ENCODE data around the gene FAM89A. TPM values are rescaled to one million over a fixed set of nuclear protein-coding genes. Genes with fewer than 3 reads are reported as not detected.
A peak's percentile ranks its signal among the peaks of the same experiment; 100 is the strongest.
"Not testable (repeated sequence)": the region's sequence is repeated elsewhere in the genome, so short reads cannot be mapped to it uniquely, and the experiment has no call there.

The FAM89A gene
- total RNA-seq, 2 experiments from 2014 or later: 11.0 to 11.1 TPM

- intact Hi-C loops (cut with micrococcal nuclease): no loop called here
- peaks cover 22% of the 10 kb centered on the region for H3K4me1 Mint-ChIP-seq (ENCODE audit: low read depth)
- CTCF ChIA-PET: interaction anchor here (0.7 kb wide), 2 partner anchors 26 to 169 kb away, joined by 3 read pairs; no protein-coding TSS in a partner anchor
- H3K9me3 Mint-ChIP-seq: peaks cover 4% of the 10 kb centered on the region
- peaks cover 2% of the 10 kb centered on the region for H3K27me3 Mint-ChIP-seq (ENCODE audit: low read depth)
- no peak for DNase-seq
- H3K36me3 Mint-ChIP-seq (ENCODE audit: low read depth): peaks cover 1% of the 10 kb centered on the region
- no peak overlapping the region for H3K27ac Mint-ChIP-seq
- peak overlapping the region; percentile 63 for H3K4me3 Mint-ChIP-seq
Observed at GRCh38 chr1:231041719-231042261, 1.7 kb upstream of the FAM89A start.

- intact Hi-C loops (cut with micrococcal nuclease): no loop called here
- Mint-ChIP-seq H3K4me3 (peak overlapping the region; percentile 68), H3K4me1 (ENCODE audit: low read depth) (peaks cover 29% of the 10 kb centered on the region), H3K27ac (no peak overlapping the region), H3K27me3 (ENCODE audit: low read depth) (peaks cover 2% of the 10 kb centered on the region), H3K36me3 (ENCODE audit: low read depth) (peaks cover 1% of the 10 kb centered on the region), H3K9me3 (peaks cover 4% of the 10 kb centered on the region)
- no peak for DNase-seq
- CTCF ChIA-PET: no interaction called here
Observed at GRCh38 chr1:231040800-231041718, 1.0 kb upstream of the FAM89A start.

- Mint-ChIP-seq H3K36me3 (ENCODE audit: low read depth) (peaks cover 2% of the 10 kb centered on the region), H3K27ac (no peak overlapping the region), H3K4me3 (peak overlapping the region; percentile 75), H3K27me3 (ENCODE audit: low read depth) (peaks cover 2% of the 10 kb centered on the region), H3K4me1 (ENCODE audit: low read depth) (peaks cover 24% of the 10 kb centered on the region), H3K9me3 (no peaks in the 10 kb centered on the region)
- intact Hi-C loops (cut with micrococcal nuclease): loop anchor here (1.0 to 10.0 kb wide), 4 partner anchors 60 to 489 kb away; partner anchors contain the start of genes ARV1, EXOC8, SPRTN and TSNAX
- CTCF ChIA-PET: interaction anchor here (0.8 to 1.4 kb wide), 4 partner anchors 11 to 172 kb away, joined by 3 to 7 read pairs (median 4); partner anchors contain the start of genes ARV1 and TTC13
- DNase-seq: peak; percentile 56
Observed at GRCh38 chr1:231039161-231040018, 664 bp downstream of the FAM89A start.

- H3K36me3 Mint-ChIP-seq (ENCODE audit: low read depth): peaks cover 3% of the 10 kb centered on the region
- DNase-seq: no peak
- intact Hi-C loops (cut with micrococcal nuclease): loop anchor here (2.0 to 10.0 kb wide), 3 partner anchors 177 to 491 kb away; partner anchors contain the start of genes EXOC8, SPRTN and TSNAX
- CTCF ChIA-PET: interaction anchor here (0.8 to 1.4 kb wide), 4 partner anchors 7 to 173 kb away, joined by 3 to 4 read pairs (median 4); no protein-coding TSS in a partner anchor
- H3K27ac Mint-ChIP-seq: no peak overlapping the region
- peaks cover 27% of the 10 kb centered on the region for H3K4me1 Mint-ChIP-seq (ENCODE audit: low read depth)
- H3K9me3 Mint-ChIP-seq: no peaks in the 10 kb centered on the region
- no peak overlapping the region for H3K4me3 Mint-ChIP-seq
- H3K27me3 Mint-ChIP-seq (ENCODE audit: low read depth): peaks cover 2% of the 10 kb centered on the region
Observed at GRCh38 chr1:231037585-231038517, 2.2 kb downstream of the FAM89A start.

GRCh38 chr1:231036416-231036815 is 3.6 kb downstream of the FAM89A start:
- peaks cover 2% of the 10 kb centered on the region for H3K27me3 Mint-ChIP-seq (ENCODE audit: low read depth)
- intact Hi-C loops (cut with micrococcal nuclease): loop anchor here (5.0 to 10.0 kb wide), 2 partner anchors 178 to 301 kb away; partner anchors contain the start of genes EXOC8 and SPRTN
- no peak overlapping the region for H3K4me3 Mint-ChIP-seq
- no peak overlapping the region for H3K27ac Mint-ChIP-seq
- CTCF ChIA-PET: no interaction called here
- peaks cover 3% of the 10 kb centered on the region for H3K36me3 Mint-ChIP-seq (ENCODE audit: low read depth)
- no peak for DNase-seq
- peaks cover 27% of the 10 kb centered on the region for H3K4me1 Mint-ChIP-seq (ENCODE audit: low read depth)
- no peaks in the 10 kb centered on the region for H3K9me3 Mint-ChIP-seq

GRCh38 chr1:231035799-231036198 is 4.3 kb downstream of the FAM89A start:
- no peak for DNase-seq
- intact Hi-C loops (cut with micrococcal nuclease): loop anchor here (5.0 to 10.0 kb wide), 2 partner anchors 179 to 302 kb away; partner anchors contain the start of genes EXOC8 and SPRTN

GRCh38 chr1:231032963-231033362 is 7.1 kb downstream of the FAM89A start:
- no peaks in the 10 kb centered on the region for H3K9me3 Mint-ChIP-seq
- no peak overlapping the region for H3K4me3 Mint-ChIP-seq
- intact Hi-C loops (cut with micrococcal nuclease): loop anchor here (10.0 kb wide), 1 partner anchor 182 kb away; no protein-coding TSS in a partner anchor
- CTCF ChIA-PET: interaction anchor here (0.6 kb wide), 1 partner anchor 36 kb away, joined by 5 read pairs; no protein-coding TSS in a partner anchor
- no peak for DNase-seq
- H3K4me1 Mint-ChIP-seq (ENCODE audit: low read depth): peaks cover 25% of the 10 kb centered on the region
- H3K27ac Mint-ChIP-seq: no peak overlapping the region
- peaks cover 6% of the 10 kb centered on the region for H3K36me3 Mint-ChIP-seq (ENCODE audit: low read depth)
- no peaks in the 10 kb centered on the region for H3K27me3 Mint-ChIP-seq (ENCODE audit: low read depth)

More at GRCh38 chr1:231035799-231036198, 4.3 kb downstream of the FAM89A start:
- no peaks in the 10 kb centered on the region for H3K9me3 Mint-ChIP-seq
- no peak overlapping the region for H3K4me3 Mint-ChIP-seq
- H3K36me3 Mint-ChIP-seq (ENCODE audit: low read depth): peaks cover 3% of the 10 kb centered on the region
- no peak overlapping the region for H3K27ac Mint-ChIP-seq
- no peaks in the 10 kb centered on the region for H3K27me3 Mint-ChIP-seq (ENCODE audit: low read depth)
- CTCF ChIA-PET: interaction anchor here (0.6 kb wide), 1 partner anchor 56 kb away, joined by 3 read pairs; no protein-coding TSS in a partner anchor
- H3K4me1 Mint-ChIP-seq (ENCODE audit: low read depth): peaks cover 24% of the 10 kb centered on the region

- Mint-ChIP-seq H3K4me1 (ENCODE audit: low read depth) (peaks cover 11% of the 10 kb centered on the region), H3K9me3 (no peaks in the 10 kb centered on the region), H3K27ac (no peak overlapping the region), H3K4me3 (no peak overlapping the region), H3K27me3 (ENCODE audit: low read depth) (no peaks in the 10 kb centered on the region), H3K36me3 (ENCODE audit: low read depth) (peaks cover 5% of the 10 kb centered on the region)
- intact Hi-C loops (cut with micrococcal nuclease): loop anchor here (10.0 kb wide), 1 partner anchor 185 kb away; no protein-coding TSS in a partner anchor
- CTCF ChIA-PET: no interaction called here
- no peak for DNase-seq
Observed at GRCh38 chr1:231029841-231030240, 10.2 kb downstream of the FAM89A start.

- H3K9me3 Mint-ChIP-seq; H3K4me3 Mint-ChIP-seq; H3K36me3 Mint-ChIP-seq (ENCODE audit: low read depth); H3K27me3 Mint-ChIP-seq (ENCODE audit: low read depth); H3K27ac Mint-ChIP-seq; DNase-seq; intact Hi-C loops (cut with micrococcal nuclease); CTCF ChIA-PET: not testable (repeated sequence)
- H3K4me1 Mint-ChIP-seq (ENCODE audit: low read depth): peaks cover 11% of the 10 kb centered on the region
Observed at GRCh38 chr1:231029247-231029646, 10.8 kb downstream of the FAM89A start.

GRCh38 chr1:231028682-231029081 is 11.4 kb downstream of the FAM89A start:
- DNase-seq: no peak
- intact Hi-C loops (cut with micrococcal nuclease): no loop called here
- Mint-ChIP-seq H3K4me3 (no peak overlapping the region), H3K27me3 (ENCODE audit: low read depth) (no peaks in the 10 kb centered on the region), H3K36me3 (ENCODE audit: low read depth) (peaks cover 3% of the 10 kb centered on the region), H3K9me3 (no peaks in the 10 kb centered on the region), H3K27ac (no peak overlapping the region), H3K4me1 (ENCODE audit: low read depth) (peaks cover 11% of the 10 kb centered on the region)
- CTCF ChIA-PET: no interaction called here

GRCh38 chr1:231027971-231028370 is 12.1 kb downstream of the FAM89A start:
- Mint-ChIP-seq H3K4me3 (no peak overlapping the region), H3K4me1 (ENCODE audit: low read depth) (peaks cover 8% of the 10 kb centered on the region), H3K27me3 (ENCODE audit: low read depth) (no peaks in the 10 kb centered on the region), H3K36me3 (ENCODE audit: low read depth) (peaks cover 3% of the 10 kb centered on the region), H3K9me3 (no peaks in the 10 kb centered on the region), H3K27ac (no peak overlapping the region)
- CTCF ChIA-PET: no interaction called here
- DNase-seq: no peak
- intact Hi-C loops (cut with micrococcal nuclease): no loop called here

All from activated naive CD4-positive, alpha-beta T cell treated with anti-CD3 and anti-CD28 coated beads for 36 hours (primary cell).